Stimulated activated CD4-positive, alpha-beta T cell treated with anti-CD3 and anti-CD28 coated beads, Interleukin-1b, Interleukin-23, amount 100 ng/mL, for 24 hours (primary cell): ENCODE results near the gene TMEM81.

Experiments
- DNase-seq, 4 experiments: peaks; one replicate each; pipeline ENCODE4 v3.0.0-alpha.2; 2020; ENCODE audit warnings: low read depth in 4 of 4, low spot score in 1 of 4

Gene TMEM81

DNA sequence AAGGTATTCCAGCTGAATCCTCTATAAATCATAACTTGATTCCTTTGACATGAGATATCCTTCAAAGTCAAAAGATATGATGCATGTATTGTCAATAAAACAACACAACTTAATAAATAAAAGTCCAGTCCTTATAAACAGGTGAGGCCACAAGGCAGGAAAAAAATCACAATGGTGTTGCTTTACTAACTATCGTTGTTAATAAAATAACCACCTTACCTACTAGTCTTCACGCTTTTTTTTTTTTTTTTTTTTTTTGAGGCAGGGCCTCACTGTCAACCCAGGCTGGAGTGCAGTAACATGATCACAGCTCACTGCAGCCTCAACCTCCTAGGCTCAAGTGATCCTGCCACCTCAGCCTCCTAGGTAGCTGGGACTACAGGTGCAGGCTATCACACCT lies at the start of gene TMEM81:
TSS of gene TMEM81 (minus strand) at position 101 of the 400 bp plus-strand sequence. CDS start 140 bp downstream, outside the sequence.
- DNase-seq = no peak

DNA sequence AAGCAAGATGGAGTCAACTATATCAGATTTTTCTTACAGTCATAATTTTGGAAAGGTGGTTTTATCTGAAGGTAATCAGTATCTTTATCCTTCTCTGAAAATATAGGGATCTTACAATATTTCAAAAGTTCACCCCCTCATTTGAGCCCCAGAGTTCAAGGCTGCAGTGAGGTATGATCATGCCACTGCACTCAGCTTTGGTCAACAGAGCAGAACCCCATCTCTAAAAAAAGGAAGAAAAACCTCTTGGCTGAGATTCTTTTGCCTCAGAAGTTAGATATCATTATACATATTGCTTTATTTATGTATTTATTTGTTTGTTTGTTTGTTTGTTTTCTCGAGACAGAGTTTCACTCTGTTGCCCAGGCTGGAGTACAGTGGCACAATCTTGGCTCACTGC lies 49.0 kb upstream of the TMEM81 start:
- no peak for DNase-seq

DNA sequence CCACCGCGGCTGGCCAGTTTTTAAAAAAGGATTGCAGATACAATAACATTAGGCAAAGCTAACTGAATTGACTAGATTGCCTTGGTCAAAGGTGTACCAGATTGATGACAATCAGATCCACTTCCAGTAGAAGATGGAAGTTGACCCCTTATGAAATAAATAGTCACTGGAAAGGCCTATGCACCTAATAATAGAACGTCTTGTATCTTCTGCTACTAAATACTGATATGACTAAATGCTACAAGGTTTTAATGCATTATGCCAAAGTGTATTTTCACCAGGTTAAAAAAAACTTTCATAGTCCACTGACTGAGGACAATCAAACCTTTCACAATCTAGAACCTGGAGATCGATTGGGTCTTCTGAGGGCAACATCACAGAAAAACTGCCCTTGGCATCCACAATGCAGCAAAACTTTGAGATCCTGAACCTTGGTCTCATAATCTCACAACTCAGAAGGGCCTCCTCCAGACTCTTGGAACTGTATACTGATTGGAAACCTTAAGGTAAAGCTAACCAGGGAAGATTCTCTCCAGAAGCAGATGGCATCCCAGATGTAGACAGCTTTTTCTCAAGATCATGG lies 45.3 kb upstream of the TMEM81 start:
- no peak for DNase-seq

GRCh38 chr1:205128050-205128449 lies 43.8 kb upstream of the TMEM81 start:
- no peak for DNase-seq

DNA sequence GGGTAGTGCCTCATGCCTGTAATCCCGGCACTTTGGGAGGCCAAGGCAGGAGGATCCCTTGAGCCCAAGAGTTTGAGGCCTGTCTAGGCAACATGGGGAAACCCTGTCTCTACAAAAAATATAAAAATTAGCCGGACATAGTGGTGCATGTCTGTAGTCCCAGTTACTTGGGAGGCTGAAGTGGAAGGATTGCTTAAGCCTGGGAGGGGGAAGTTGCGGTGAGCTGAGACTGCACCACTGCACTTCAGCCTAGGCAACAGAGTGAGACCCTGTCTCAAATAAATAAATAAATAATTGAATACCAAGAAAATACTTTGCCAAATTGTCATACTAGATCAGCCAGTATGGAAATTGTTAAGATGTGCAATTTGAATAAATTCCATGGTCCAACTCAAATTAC lies 43.4 kb upstream of the TMEM81 start:
- no peak for DNase-seq

- DNase-seq = no peak
Observed at GRCh38 chr1:205124726-205125125, 40.5 kb upstream of the TMEM81 start.

DNA sequence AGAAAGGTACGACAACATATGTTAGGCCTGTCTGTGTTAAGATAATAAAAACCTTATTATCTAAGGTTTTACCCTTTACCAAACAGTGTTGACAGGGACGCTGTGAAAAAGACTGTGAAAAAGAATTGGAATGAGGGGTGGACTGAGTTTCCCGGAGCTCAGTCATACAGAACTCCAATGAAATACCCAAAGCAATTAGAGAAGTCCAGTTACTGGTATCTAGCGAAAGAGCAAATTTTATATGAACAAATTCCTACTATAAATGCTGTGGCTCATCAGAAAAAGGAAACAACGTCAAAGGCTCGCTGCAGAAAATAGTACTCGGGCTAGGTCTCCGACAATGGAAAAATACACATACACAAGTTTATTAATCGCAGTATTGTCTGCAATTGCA lies 38.2 kb upstream of the TMEM81 start:
- no peak for DNase-seq

- peak; percentile 74 to 92 (median 88) for DNase-seq
Observed at GRCh38 chr1:205121660-205122488, 37.6 kb upstream of the TMEM81 start, which contains the start of gene RBBP5. RBBP5 (minus strand) TSS chr1:205121978; CDS start chr1:205121873, 105 bp downstream.

DNA sequence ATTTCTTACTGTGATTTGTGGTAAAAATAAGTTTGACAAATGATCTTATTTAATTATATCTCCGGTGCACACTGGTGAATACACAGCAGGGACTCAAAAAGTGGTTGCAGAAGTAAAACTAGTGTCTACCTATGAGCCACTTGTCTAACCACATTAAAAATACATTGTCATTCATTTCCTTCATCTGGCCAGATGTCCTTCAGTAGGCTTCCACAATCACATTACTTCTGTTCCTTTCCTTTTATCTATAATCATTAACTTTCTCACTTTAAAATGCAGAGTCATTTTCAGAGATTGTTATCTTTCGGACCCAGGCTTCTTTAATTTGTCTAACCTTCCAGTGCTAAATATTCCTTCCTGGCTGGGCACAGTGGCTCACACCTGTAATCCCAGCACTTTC lies 34.5 kb upstream of the TMEM81 start:
- no peak for DNase-seq

GRCh38 chr1:205111354-205111753 lies 27.1 kb upstream of the TMEM81 start:
- no peak for DNase-seq

DNA sequence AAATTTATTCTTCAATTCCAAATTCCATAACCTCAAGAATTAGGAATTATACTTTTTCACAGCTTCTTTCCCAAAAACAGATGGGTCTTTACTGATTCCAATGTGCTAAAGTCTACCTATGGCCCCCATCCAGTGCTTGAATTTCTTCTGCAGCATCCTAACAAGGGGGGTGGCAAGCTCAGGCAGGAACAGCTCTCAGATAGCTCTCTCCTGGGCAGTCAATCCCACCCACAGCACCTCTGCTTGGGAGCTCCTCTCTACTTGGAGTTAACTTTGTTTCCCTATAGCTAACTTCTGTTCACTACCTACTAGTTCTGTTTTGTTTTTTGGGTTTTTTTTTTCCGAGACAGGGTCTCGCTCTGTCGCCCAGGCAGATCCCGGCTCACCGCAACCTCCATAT lies 25.5 kb upstream of the TMEM81 start:
- DNase-seq = no peak

DNA sequence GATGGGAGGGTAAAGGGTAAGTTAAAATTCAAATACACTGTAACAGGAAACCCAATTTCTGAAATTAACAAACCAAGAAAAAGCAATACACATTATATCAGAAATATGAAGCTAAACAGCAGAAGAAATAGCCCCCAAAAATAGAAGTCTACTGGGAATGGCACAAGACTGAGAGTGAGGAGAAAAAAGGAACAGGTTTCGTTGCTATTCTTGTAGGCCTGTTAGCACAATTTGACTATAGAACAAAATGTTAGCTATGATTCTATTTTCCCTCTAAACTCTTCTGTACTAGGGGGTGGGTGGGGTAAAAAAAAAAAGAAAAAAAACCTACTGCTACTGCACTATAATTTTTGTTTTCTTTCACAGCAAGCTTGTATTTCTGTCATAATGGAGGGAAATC lies 25.0 kb upstream of the TMEM81 start:
- DNase-seq = no peak

DNA sequence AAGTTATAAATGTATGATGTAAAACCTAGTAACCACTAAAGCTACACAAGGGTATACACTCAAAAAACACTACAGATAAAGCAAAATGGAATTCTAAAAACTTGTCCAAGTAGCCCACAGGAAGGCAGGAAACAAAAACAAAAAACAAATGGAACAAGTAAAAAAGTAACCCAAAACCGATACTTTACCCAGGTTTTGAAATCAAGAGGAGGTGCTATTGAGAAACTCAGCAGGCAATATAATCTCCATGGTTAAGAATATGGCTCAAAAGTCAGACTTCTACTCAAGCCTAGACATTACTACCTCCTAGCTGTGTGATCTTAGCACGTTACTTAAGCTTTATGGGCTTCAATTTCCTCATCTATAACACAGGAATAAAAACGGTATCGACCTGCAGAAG lies 24.2 kb upstream of the TMEM81 start:
- DNase-seq = no peak

DNA sequence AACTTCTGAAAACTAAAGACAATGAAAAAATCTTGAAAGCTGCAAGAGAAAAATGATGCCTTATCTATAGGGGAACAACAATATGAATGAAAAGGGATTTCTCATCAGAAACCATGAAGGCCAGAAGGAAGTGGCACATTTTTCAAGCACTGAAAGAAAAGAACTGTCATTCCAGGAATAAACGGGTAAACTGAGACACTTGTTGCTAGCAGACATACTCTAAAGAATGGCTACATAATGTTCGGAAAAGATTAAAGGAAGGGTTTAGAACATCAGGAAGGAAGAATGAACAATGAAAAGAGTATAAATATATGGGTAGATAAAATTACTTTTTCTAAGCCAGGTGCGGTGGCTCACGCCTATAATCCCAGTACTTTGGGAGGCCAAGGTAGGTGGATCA lies 23.1 kb upstream of the TMEM81 start:
- no peak for DNase-seq

- DNase-seq = no peak
Observed at GRCh38 chr1:205102404-205102803, 18.1 kb upstream of the TMEM81 start.

- no peak for DNase-seq
Observed at GRCh38 chr1:205098242-205098641, 14.0 kb upstream of the TMEM81 start.

- no peak for DNase-seq
Observed at GRCh38 chr1:205095422-205095821, 11.2 kb upstream of the TMEM81 start.

DNA sequence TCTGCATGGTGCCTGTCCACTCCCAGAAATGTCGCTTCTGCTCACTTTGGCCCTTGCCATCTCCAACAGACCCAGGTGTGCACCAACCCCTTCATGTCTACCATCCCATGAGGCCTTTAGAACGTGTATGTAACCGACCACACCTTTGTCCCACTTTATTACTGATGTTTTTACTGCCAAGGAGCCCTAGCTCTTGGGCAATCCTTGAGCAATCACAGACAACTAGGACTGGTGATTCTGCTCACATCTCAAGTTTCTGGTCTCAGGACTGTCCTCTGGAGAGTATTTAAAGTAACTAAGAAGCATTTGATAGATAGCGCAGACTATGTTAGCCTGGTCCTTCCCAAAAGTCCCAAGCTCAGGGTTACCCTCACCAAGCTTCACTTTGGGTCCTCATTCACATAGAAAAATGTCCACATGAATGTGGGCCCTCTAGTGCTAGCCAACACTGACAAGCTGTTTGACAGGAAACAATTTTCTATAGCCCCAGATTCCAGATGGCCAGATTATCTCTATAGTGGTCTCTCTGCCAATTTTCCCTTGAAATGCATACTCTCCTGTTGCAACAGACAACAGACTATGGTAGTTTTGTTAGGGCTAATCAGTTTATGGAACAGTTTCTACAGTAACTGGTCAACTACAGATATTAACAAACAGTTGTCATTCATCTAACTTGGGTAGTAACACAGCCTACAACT lies 6.9 kb upstream of the TMEM81 start:
- DNase-seq = no peak

DNA sequence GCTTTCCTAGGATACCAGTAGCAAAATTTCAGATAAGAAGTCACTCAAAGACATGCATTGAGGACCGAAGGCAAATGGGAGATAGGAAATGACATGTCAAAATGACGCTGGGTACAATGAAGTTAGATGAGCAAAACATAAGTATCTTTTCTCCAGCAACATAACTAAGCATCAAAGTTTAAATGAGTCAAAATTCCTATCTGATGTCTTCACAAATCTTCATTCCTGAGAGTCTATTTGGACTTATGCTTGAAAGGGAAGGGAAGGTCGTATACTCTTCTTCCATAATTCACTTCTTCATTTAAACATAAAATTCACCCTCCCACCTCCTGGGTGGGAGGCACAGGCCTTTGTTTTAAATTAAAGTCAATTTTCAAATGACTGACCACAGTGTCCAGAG lies 4.1 kb upstream of the TMEM81 start:
- DNase-seq = no peak

DNA sequence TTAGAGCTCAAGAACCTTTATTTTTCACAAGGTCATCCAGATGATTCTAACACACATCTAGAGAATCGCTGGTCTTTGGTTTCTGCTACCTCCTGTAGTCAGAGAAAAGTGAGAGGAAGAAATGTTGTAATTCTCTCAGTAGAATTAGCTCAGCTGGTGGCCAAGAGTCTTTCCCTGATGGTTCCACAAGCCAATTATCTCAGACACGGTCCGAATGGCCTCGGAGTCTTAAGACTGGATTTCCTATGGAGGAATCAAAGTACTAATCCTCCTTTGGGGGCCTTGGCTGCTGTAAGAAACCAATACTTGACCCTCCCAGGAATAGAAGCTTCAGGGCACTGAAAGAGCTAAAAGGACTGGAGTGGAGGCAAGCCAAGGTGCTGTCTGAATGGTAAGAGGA lies 1.8 kb downstream of the TMEM81 start:
- DNase-seq = no peak

DNA sequence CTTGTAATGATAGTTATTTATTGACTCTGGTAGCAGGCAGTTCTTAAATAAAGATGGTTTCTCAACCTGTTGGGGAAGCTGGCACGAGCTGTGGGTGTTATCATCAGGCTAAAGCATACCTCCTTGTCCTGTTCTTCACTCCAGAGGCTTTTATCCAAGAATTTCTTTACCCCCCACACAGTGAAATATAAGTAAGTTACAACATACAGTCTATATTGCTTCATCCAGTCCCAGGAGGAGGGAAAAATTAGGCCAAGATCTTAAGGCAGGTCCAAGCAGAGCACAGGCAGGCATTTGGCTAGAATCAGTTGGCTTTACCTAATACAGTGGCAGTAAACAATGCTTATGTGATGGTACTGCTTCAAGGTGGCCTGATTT lies 6.3 kb downstream of the TMEM81 start:
- no peak for DNase-seq
